Hematopoietic multipotent progenitor cell treated with erythropoietin and hydrocortisone succinate and interleukin-3 and kit ligand, for 15 days (in vitro differentiated cells): ENCODE measurements around the gene ZBTB7C.

ENCODE experiments used
- DNase-seq: peaks from one replicate; pipeline ENCODE4 v3.0.0-alpha.2; 2015; ENCODE audit warnings: low spot score

The ZBTB7C gene

GRCh38 chr18:48323151-48323550 lies 86.0 kb downstream of the ZBTB7C start:
- DNase-seq, result no peak

DNA sequence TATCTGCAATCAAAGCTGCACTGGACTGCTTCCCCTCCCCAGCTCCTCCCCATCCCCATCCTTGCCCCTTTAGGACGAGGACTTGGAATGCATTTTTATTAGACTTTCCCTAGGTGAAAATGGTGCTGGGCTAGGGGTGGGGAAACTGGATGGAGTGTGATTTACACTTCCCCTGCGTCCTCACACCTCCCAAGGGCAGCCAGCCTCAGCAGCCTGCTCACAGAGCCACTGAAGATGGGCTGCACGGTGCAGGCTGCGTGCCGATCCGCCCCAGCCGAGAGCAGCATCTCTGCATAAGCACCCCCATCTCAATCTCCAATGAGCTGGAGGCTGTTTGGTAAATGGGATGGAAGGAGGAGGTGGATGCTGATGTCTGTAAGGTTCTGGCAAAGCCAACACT lies 87.6 kb downstream of the ZBTB7C start:
- no peak for DNase-seq

DNA sequence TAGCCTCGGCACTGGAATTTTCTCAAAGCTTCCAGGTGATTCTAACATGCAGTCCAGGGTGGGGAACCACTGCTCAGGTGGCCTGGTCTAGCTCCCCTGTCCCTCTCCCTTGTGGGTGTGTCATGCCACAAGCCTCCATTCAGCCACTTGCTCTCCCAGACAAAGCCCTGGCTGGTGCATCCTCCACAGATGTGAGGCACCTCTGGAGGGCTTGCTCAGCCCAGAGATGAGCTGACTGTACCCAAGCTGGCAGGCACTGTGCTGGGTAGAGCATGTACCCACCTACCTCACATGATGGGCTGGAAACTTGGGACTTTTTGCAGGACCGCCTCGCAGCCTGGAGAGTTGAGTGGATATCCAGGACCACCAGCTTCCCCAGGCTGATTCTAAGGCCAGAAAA lies 88.1 kb downstream of the ZBTB7C start:
- no peak for DNase-seq

- DNase-seq, result no peak
Measured at GRCh38 chr18:48320639-48320945, 88.6 kb downstream of the ZBTB7C start.

DNA sequence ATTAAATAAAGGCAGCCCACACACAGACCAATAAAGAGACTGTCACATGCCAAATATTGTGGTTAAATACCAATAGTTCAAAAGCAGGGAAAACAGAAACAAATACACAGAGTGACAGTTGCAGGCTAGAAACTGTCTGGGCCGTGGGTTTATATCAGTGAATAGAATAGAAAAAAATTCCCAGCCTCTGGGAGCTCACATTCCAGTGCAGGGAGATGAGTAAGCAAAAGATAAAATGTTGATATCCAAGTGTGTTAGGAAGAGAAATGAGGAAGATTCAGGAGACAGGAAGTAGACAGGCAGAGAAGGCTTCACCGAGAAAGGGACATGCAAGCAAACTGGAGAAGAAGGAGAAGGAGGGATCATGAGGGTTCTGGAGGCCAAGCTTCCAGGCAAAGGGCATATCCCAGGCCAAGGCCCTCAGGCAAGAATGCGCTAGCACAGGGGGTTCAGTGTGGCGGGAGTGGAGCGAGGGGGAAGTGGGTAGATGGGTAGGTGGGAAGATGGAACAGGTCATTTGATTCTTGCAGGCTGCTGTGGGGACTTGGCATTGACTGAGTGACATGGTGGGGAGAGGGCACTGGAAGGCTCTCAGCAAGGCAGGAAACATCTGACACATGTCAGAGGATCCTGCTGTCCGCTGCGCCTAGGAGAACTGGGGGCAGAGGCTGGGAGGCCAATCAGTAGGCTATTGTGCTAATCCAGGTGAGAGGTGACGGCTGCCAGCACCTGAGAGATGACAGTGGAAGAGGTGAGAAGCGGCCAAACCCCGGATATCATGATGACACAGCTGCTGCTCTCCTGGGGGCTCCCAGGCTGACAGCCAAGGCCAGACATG lies 89.2 kb downstream of the ZBTB7C start:
- DNase-seq, result no peak

DNA sequence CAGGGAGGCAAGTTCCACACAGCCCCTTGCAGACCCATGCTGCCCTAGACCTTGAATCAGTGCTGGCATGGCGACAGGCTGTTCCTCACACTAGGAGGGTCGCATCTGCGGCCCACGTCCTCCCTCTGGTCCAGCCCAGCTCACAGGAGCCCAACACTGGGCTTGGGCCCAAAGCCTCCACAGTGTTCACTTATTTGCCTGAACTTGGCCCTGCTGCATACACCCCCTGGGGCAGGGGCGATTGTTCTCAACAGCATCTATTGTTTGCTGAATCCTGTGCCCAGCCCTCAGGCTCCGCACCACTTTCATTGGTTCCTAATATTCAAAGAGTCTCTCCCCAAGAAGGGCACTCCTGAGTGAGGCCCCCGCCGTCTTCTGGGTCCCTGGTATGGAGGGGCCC lies 90.7 kb downstream of the ZBTB7C start:
- DNase-seq, result no peak

DNA sequence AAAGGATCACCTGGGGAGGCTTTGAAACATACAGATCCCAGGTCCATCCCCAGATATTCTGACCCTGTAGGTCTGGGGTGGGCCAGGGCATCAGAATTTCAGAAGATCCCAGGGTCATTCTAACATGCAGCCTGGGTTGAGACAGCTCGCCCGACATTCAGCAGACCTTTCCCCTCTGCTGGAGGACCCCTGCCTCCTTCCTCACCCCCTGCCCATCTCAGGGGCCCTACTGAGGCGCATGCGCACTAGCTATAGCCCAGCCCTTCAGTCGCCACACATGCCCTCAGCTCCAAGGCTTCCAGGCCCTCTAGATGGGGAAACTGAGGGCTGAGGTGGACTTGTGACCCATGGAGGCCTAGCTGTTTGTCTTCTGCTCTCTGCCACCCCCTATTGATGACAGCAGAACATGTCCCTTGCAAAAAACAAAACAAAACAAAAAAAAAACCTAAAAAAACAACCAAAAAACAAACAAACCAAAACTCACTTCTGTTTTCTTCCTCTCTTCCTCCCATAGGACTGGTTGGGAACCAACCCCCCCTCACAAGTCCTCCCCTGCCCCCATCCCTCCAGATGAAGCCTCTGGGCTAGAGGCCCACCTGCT lies 91.3 kb downstream of the ZBTB7C start:
- no peak for DNase-seq

DNA sequence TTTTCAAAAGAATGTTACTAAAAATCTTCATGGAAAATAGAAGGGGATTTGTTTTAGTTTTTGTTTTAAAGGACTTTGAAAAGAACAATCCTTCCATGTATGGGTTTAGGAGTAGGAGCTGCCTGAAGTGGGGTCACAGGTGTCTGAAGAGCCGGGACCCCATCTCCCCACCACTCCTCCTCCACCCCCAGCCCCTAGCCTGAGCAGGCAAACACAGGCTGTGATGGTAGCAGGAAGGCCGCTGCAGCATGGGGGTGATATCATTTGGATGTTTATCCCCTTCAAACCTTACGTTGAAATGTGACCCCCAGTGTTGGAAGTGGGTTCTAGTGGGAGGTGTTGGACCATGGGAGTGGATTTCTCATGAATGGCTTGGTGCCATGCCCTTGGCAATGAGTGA lies 93.0 kb downstream of the ZBTB7C start:
- no peak for DNase-seq

DNA sequence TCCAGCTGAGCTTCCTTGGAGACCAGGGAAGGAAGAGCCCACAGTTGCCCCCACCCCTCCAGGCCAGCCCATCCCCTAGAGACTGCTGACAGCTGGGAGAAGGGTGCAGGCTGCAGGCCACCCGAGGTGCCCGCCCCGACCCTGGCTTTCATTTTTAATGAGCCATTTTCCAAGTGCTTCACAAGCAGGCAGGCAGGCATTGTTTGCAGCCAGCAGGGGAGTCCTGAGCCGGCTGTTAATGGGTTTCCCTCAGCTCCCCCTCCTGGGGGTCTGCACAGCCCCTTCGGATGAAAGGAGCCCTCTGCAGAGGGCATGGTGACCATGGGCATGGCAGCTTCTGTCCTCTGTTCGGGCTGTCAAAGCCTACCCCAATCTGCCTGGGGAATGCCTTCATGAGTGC lies 94.5 kb downstream of the ZBTB7C start:
- DNase-seq, result no peak

DNA sequence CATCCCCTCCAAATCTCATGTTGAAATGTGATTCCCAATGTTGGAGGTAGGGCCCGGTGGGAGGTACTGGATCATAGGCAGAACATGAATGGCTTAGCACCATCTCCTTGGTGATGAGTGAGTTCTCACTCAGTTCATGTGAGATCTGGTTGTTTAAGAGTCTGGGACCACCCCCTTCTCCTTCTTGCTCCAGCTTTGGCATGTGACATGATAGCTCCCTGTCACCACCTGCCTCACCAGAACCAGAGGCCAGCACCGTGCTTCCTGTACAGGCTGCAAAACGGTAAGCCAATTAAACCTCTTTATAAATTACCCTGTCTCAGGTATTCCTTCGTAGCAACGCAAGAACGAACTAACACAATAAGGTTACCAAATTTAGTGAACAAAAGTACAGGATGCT lies 95.4 kb downstream of the ZBTB7C start:
- DNase-seq, result no peak

GRCh38 chr18:48312066-48312465 lies 97.1 kb downstream of the ZBTB7C start:
- DNase-seq, result no peak

DNA sequence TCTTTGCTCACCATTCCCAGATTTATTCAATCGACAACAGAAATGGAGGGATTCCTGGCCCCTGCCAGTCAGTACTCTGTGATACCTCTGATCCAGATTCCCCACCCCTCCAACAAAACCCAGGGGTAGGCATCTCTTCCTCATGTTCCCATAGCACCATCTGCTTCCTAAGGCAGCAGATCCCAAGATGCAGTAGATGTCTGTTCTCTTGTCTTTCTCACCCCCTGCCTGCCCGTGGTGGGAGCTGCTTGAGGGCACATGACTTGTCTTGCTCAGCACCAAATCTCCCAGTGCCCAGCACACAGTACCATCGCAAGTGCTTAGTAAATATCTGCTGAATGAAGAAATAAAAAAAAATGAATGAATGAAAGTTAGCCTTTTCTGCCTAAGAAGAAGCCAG lies 98.2 kb downstream of the ZBTB7C start:
- no peak for DNase-seq

- DNase-seq, result no peak
Measured at GRCh38 chr18:48310353-48310752, 98.8 kb downstream of the ZBTB7C start.

GRCh38 chr18:48308755-48309575 lies 100.2 kb downstream of the ZBTB7C start:
- DNase-seq, result no peak

GRCh38 chr18:48308027-48308635 lies 101.1 kb downstream of the ZBTB7C start:
- no peak for DNase-seq

GRCh38 chr18:48306838-48307237 lies 102.3 kb downstream of the ZBTB7C start:
- DNase-seq, result no peak

GRCh38 chr18:48304906-48305693 lies 104.1 kb downstream of the ZBTB7C start:
- DNase-seq, result no peak

DNA sequence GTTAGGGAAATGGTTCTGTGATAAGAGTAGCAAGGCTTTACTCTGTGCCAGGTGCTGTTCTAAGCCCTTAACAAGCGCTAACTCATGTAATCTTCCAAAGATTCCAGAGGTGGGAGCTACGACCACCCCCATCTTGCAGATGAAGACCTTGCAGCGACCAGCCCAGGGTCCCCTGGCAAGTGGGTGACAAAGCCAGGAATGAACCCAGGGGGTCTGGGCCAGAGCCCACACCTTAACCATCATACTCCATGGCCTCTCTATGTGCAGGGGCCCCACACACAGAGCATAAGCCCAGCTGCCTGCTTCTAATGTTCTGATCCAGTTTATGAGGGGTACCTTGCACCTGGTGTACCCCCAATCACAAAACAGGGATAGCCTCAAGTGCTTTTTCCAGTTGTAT lies 105.3 kb downstream of the ZBTB7C start:
- no peak for DNase-seq

- no peak for DNase-seq
Measured at GRCh38 chr18:48302736-48303135, 106.4 kb downstream of the ZBTB7C start.

- no peak for DNase-seq
Measured at GRCh38 chr18:48300463-48300961, 108.7 kb downstream of the ZBTB7C start.

DNA sequence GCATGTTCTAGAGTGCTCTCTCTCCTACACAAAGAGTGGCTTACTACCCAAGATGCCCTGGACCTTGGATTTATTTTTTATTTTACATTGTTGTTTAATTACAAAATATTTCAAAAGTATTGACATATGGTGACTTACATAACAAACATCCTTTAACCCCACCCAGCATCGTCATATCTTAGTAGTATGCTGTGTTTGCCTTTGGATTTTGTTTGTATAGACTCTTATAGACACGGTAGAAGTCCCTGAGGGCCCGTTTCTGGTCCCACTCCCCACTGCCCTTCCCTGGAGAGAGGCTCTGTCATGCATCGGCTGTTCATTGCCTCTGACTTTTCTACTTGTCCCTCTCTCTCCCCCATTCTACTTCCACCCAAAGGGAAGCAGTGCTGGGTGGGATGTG lies 112.0 kb downstream of the ZBTB7C start:
- DNase-seq, result no peak

- no peak for DNase-seq
Measured at GRCh38 chr18:48296581-48296980, 112.6 kb downstream of the ZBTB7C start.
